GM12878 (cell line): ENCODE data around the gene ZNF672. TPM values are rescaled to one million over a fixed set of nuclear protein-coding genes. Genes with fewer than 3 reads are reported as not detected.

ENCODE experiments used
- ATF2 ChIP-seq: IDR thresholded peaks from 2 replicates; pipeline ENCODE4 v1.6.1; 2012; ENCODE audit warnings: low read length, inconsistent platforms
- BRCA1 ChIP-seq: IDR thresholded peaks from 2 replicates; pipeline ENCODE4 v1.6.1; 2011; ENCODE audit warnings: low read depth, low read length, improper control_type of control experiment
- CEBPB ChIP-seq, 2 experiments: fragments of 150-350 bp in 1 of 2; IDR thresholded peaks; 2 replicates each; pipeline ENCODE4 v1.6.1; 2012 to 2014; ENCODE audit warnings: low read depth in 2 of 2, low read length in 2 of 2, borderline replicate concordance in 1 of 2, inconsistent platforms in 1 of 2
- CHD1 ChIP-seq: IDR thresholded peaks from 2 replicates; pipeline ENCODE4 v1.6.1; 2012; ENCODE audit warnings: low read depth, low read length, improper control_type of control experiment
- FOS ChIP-seq: IDR thresholded peaks from 3 replicates; pipeline ENCODE4 v1.6.1; 2011; ENCODE audit warnings: borderline replicate concordance; ENCODE audit not compliant: insufficient read length; ENCODE audit errors: extremely low read depth
- GATAD2B ChIP-seq: fragments of 450-650 bp; conservative IDR thresholded peaks from 2 replicates; pipeline ENCODE4 v1.6.1; 2017; ENCODE audit warnings: low read depth, mild to moderate bottlenecking, moderate library complexity
- HCFC1 ChIP-seq: fragments of 150-350 bp; IDR thresholded peaks from 2 replicates; pipeline ENCODE4 v1.6.1; 2014; ENCODE audit warnings: low read length
- HDAC6 ChIP-seq: fragments of 200-600 bp; sonication (generic); IDR thresholded peaks from one replicate; pipeline ENCODE4 v1.8.0; 2017; ENCODE audit warnings: antibody characterized with exemption; ENCODE audit not compliant: unreplicated experiment
- MYC ChIP-seq: IDR thresholded peaks from 2 replicates; pipeline ENCODE4 v1.6.1; 2011; ENCODE audit warnings: mild to moderate bottlenecking, low read length, moderate library complexity, inconsistent platforms; ENCODE audit not compliant: insufficient read depth, insufficient replicate concordance, insufficient read length, severe bottlenecking
- NKRF ChIP-seq: fragments of 450-650 bp; conservative IDR thresholded peaks from 2 replicates; pipeline ENCODE4 v1.6.1; 2017; ENCODE audit warnings: mild to moderate bottlenecking, moderate library complexity
- RCOR1 ChIP-seq: conservative IDR thresholded peaks from 2 replicates; pipeline ENCODE4 v1.6.1; 2012; ENCODE audit warnings: low read depth, low read length, improper control_type of control experiment
- RELB ChIP-seq: fragments of 450-650 bp; IDR thresholded peaks from 2 replicates; pipeline ENCODE4 v1.6.1; 2017; ENCODE audit warnings: low read depth, mild to moderate bottlenecking, moderate library complexity
- SKIL ChIP-seq: fragments of 450-650 bp; IDR thresholded peaks from 2 replicates; pipeline ENCODE4 v1.6.1; 2017; ENCODE audit warnings: mild to moderate bottlenecking, low read depth, inconsistent platforms; ENCODE audit not compliant: poor library complexity, severe bottlenecking
- SP1 ChIP-seq: IDR thresholded peaks from one replicate; pipeline ENCODE4 v1.6.1; 2011; ENCODE audit warnings: low read depth, low read length
- SUZ12 ChIP-seq: fragments of 200-600 bp; sonication (generic); IDR thresholded peaks from one replicate; pipeline ENCODE4 v1.6.1; 2018; ENCODE audit warnings: antibody characterized with exemption, mild to moderate bottlenecking; ENCODE audit not compliant: unreplicated experiment
- TCF3 ChIP-seq: IDR thresholded peaks from 2 replicates; pipeline ENCODE4 v1.6.1; 2012; ENCODE audit warnings: low read depth, mild to moderate bottlenecking, low read length, borderline replicate concordance; ENCODE audit not compliant: insufficient read depth
- YBX1 ChIP-seq: fragments of 450-650 bp; IDR thresholded peaks from 2 replicates; pipeline ENCODE4 v1.6.1; 2016; ENCODE audit warnings: antibody characterized with exemption
- ZNF687 ChIP-seq: fragments of 450-650 bp; IDR thresholded peaks from 2 replicates; pipeline ENCODE4 v1.6.1; 2017; ENCODE audit warnings: mild to moderate bottlenecking, moderate library complexity
- polyA plus RNA-seq, 11 experiments: library from polyadenylated mRNA; depleted of rRNA in 4 of 11; unstranded in 6 of 11; stranded (reverse) in 5 of 11; fragments of >200 nt; fragmentation: Nextera tagmentation in 4 of 11; fragmentation: Illumina TruSeq in 1 of 11; extraction: Ambion mirVana in 4 of 11; extraction: Trizol in 1 of 11; gene quantifications; 1 replicate in 1 of 11; 2 replicates in 10 of 11; pipeline versions ENCODE4 v1.2.1 to v1.2.3, GENCODE V29; 2011 to 2016; ENCODE audit warnings: inconsistent platforms in 2 of 11, missing spikeins in 2 of 11, low read depth in 1 of 11
- total RNA-seq, 4 experiments: library from RNA; depleted of rRNA in 3 of 4; stranded (reverse); fragments of >200 nt in 3 of 4; fragmentation: Illumina TruSeq in 1 of 4; extraction: Trizol in 1 of 4; gene quantifications; 2 replicates each; pipeline versions ENCODE4 v1.2.1 to v1.2.3, GENCODE V29; 2013 to 2021

The ZNF672 gene
- total and polyA plus RNA-seq, 10 of the 15 experiments (the other 5 are each of a cell fraction or from before 2014, with no cell fraction given): 2.9 to 51.3 (median 39.8) TPM

- TF ChIP-seq RELB (peak; percentile 96), HCFC1 (no peak), MYC (no peak), ATF2 (peak; percentile 95), CEBPB (IDR thresholded peaks at IDR 0.05; ENCODE audit: borderline replicate concordance in 1 of 2, low read depth in 2 of 2, low read length in 2 of 2) (peak in 1 of 2 experiments; percentile 91; a peak in 1 of 4 replicates), GATAD2B (peak; percentile 60; the same call in 1 of the 2 replicates), RCOR1 (no peak; the same call in 1 of the 2 replicates), BRCA1 (no peak), SUZ12 (no peak), TCF3 (no peak), YBX1 (no peak), CHD1 (no peak), SP1 (no peak), HDAC6 (peak; percentile 42), ZNF687 (no peak), SKIL (peak; percentile 95), FOS (no peak), NKRF (no peak; the same call in none of the 2 replicates)
These were observed 36.0 kb downstream of the ZNF672 start (continued) for GRCh38 chr1:248873993-248874533.
